ENCODE data around the gene AMIGO2.

The AMIGO2 gene

DNA sequence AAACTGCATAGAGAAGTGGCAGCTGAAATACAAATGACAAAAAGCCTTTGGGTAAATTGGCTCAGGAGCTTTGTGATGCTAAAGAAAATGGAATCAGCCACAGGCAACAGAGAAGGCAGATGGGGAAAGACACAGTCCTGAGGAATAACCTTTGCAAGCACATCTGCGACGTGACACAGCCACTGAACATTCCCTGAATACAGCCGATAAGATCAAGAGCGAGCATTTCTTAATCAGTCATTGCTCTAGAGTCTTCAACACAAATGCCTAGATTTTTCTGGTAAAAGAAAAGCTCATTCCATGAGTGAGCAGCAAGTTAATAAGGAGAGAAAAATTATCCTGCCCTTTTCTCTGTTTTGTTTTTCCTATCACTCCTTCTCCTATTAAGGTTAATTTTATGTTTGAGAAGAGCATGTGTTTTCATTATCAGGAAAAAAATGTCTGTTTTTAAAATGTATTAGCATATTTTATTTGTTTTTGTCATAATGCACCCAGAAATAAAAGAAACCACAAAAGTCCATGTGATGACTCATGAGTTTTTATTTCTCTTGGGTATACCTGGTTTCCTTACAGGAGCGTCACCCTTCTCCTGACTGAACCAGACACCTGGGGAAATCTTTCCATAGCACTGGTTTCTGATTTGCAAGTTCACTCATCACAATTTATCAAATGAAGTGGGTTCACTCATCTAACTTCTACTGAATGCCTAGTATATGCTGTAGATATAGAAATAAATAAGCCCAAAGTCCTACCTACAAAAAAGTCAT, 45.8 kb downstream of the AMIGO2 start:
- DNase-seq (ENCODE audit: low read depth), result no peak

DNA sequence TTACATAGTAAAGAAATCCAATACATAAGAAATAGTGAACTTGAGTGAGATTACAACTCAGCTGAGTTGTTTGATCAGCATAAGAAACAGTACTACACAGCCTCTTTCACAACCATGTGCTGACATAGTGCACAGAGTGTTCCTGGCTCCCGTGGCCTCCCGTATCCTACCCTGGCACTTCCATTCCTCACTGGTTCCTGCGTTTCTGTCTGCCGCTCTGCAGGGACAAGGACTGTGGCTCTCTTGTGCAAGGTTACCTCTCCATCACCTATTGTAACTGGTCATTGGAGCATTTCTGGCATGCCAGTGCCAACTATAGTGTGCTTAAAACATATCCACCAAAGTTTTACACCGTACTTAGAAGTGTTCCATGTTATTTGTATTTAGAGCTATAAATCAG, 46.7 kb downstream of the AMIGO2 start:
- no peak for DNase-seq (ENCODE audit: low read depth)

DNA sequence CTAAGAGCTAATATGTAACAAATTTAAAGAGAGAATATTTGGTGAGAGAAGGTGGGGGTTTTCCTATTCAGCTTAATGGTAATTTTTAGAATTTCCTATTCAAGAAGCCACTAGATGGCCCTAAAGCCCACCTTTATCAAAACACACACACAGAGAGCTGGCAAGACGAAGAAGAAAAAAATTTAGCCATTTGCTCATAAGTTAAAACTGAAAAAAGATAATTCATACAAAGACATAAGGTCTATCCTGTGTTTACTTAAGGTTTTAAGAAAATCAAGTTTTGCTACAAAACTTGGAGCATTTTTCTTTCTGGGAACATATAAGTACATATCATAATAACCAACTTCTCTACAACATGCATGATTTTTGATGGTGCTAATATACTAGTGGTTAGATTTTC, 47.1 kb downstream of the AMIGO2 start:
- DNase-seq (ENCODE audit: low read depth), result no peak

GRCh38 chr12:47029903-47030302, 49.9 kb downstream of the AMIGO2 start:
- no peak for DNase-seq (ENCODE audit: low read depth)

DNA sequence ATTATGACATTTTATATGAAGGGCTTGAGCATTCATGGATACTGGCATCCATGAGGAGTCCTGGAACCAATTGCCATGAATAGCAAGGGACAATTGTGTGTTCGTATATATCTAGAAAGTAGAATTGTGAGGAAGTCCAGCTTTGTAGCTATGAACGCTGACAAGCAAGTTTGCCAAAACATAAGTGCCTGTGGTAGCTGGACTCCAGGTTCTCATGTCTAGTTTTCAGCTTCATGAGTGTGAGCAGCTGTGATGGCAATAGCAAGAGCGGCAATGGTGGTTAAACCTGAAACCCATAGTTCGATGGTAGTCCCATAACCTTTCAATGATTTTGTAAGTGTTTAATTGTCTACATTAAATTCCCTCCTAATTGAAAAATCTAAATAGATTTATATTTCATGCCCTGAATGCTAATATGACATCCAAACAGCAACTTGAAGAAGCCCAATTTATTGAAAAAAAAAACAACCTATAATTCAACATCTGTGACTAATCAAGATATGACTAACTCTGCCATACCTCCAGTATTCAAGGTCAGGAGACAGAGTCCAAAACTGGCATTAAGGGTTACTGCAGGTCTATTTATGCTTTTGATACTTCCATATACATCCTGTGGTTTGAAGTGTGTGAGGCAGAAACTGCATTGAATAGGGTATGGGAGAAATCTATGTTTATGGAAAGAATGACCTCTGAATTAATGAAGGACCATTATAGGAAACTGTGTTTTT, 50.6 kb downstream of the AMIGO2 start:
- DNase-seq (ENCODE audit: low read depth), result no peak

DNA sequence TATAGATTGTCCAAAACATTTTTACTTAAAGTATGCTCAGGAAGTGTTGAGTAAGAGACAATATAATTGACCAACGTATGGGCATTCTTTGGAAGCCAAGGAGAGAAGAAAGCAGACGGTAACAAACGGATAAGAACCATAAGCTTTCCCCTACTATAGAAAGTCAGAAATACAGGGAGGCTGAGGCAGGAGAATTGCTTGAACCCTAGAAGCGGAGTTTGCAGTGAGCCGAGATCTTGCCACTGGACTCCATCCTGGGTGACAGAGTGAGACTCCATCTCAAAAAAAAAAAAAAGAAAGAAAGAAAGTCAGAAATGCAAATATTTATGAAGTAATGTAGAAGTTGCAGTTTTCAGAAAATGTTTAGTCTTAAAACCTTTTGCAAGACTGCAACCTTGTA, 51.6 kb downstream of the AMIGO2 start:
- no peak for DNase-seq (ENCODE audit: low read depth)

Data from activated T-helper 1 cell treated with Interleukin-2 at 50 U/mL for 16 hours (primary cell).